Spleen (tissue), 11 donors: ENCODE measurements around the gene SLC47A1. TPM values are rescaled to one million over a fixed set of nuclear protein-coding genes. Genes with fewer than 3 reads are reported as not detected.

Source experiments
- DNase-seq: peaks from one replicate; pipeline ENCODE4 v3.0.0-alpha.2; 2020
- H3K27ac ChIP-seq, 8 donors: fragments of 200-600 bp; sonication (generic) in 7 of 8; 1 replicate in 4 of 8; 2 replicates in 4 of 8; pipeline versions ENCODE4 v1.5.0 to v1.8.0; 2016 to 2021; ENCODE audit warnings: inconsistent platforms in 4 of 8, mild to moderate bottlenecking in 4 of 8, moderate library complexity in 1 of 8
- H3K27me3 ChIP-seq, 7 donors: fragments of 200-600 bp; sonication (generic) in 6 of 7; replicated peaks in 1 of 7; 1 replicate in 4 of 7; 2 replicates in 3 of 7; pipeline versions ENCODE4 v1.5.0 to v1.8.0; 2016 to 2021; ENCODE audit warnings: inconsistent platforms in 3 of 7, mild to moderate bottlenecking in 1 of 7
- H3K36me3 ChIP-seq, 6 donors: fragments of 200-600 bp; sonication (generic) in 5 of 6; 1 replicate in 4 of 6; 2 replicates in 2 of 6; pipeline versions ENCODE4 v1.5.0 to v1.8.0; 2016 to 2021; ENCODE audit warnings: inconsistent platforms in 2 of 6
- H3K4me1 ChIP-seq, 6 donors: fragments of 200-600 bp; sonication (generic) in 5 of 6; 1 replicate in 3 of 6; 2 replicates in 3 of 6; pipeline versions ENCODE4 v1.5.0 to v1.8.0; 2016 to 2021; ENCODE audit warnings: inconsistent platforms in 3 of 6
- H3K4me3 ChIP-seq, 8 donors: fragments of 200-600 bp; sonication (generic) in 7 of 8; 1 replicate in 4 of 8; 2 replicates in 4 of 8; pipeline versions ENCODE4 v1.5.0 to v1.8.0; 2016 to 2021; ENCODE audit warnings: inconsistent platforms in 4 of 8, mild to moderate bottlenecking in 4 of 8, moderate library complexity in 2 of 8
- H3K9me3 ChIP-seq, 8 donors: fragments of 200-600 bp; sonication (generic) in 7 of 8; 1 replicate in 4 of 8; 2 replicates in 4 of 8; pipeline versions ENCODE4 v1.5.0 to v1.8.0; 2016 to 2021; ENCODE audit warnings: inconsistent platforms in 4 of 8
- CTCF ChIP-seq, 11 experiments: fragments of 200-600 bp in 7 of 11; fragments of 450-650 bp in 4 of 11; sonication (generic) in 4 of 11; IDR thresholded peaks in 8 of 11; conservative IDR thresholded peaks in 3 of 11; 1 replicate in 7 of 11; 2 replicates in 4 of 11; pipeline versions ENCODE4 v1.4.0 to v1.8.0; 2016 to 2021; ENCODE audit warnings: antibody characterized with exemption in 11 of 11, inconsistent platforms in 4 of 11, mild to moderate bottlenecking in 1 of 11
- POLR2A ChIP-seq, 3 donors: fragments of 450-650 bp; IDR thresholded peaks; one replicate each; pipeline ENCODE4 v1.5.1; 2017; ENCODE audit warnings: antibody characterized with exemption in 3 of 3, mild to moderate bottlenecking in 1 of 3
- POLR2AphosphoS5 ChIP-seq, 3 donors: sonication (generic); formaldehyde crosslinking; IDR thresholded peaks; one replicate each; pipeline ENCODE4 v1.5.1; 2017; ENCODE audit warnings: antibody characterized with exemption in 3 of 3
- WGBS, 5 donors: extraction: QIAGEN DNeasy Blood & Tissue Kit in 3 of 5; methylation state at CpG; one replicate each; pipeline versions ENCODE4 v1.1.5 to v1.1.7; 2013 to 2018; 5-methylcytosine and 5-hydroxymethylcytosine counted together
- intact Hi-C: fragments of 100-400 bp; cut with DNase I; formaldehyde crosslinking; loops from one replicate; pipeline ENCODE4 v1.15.0; 2023; ENCODE audit warnings: low total_unique reads
- polyA plus RNA-seq, 3 donors: library from polyadenylated mRNA; stranded (reverse); fragments of 200-250 nt; gene quantifications; one replicate each; pipeline ENCODE4 v1.2.1, GENCODE V29; 2013
- total RNA-seq, 7 donors: library from RNA; depleted of rRNA in 3 of 7; stranded (reverse); fragments of >200 nt in 3 of 7; fragmentation: NEBNext Ultra II Directional in 4 of 7; extraction: Animal tissue kit (Norgen Biotek cat#: 25700) in 4 of 7; gene quantifications; one replicate each; pipeline versions ENCODE4 v1.1.0 to v1.2.1, GENCODE V29; 2016 to 2021
- donor health status: healthy with polysubstance abuse.
- donor health status: DM: no; HTN: no; CAD: no; lungs with moderate emphysema.
- donor health status: DM: no; HTN: no; CAD: no.
- donor health status: Bipolar disorder and iron deficiency.
- donor health status: healthy.
- donor health status: DM: no; HTN: no; CAD: no.
- donor health status: DM: yes; HTN: yes; CAD: no.

SLC47A1 gene
- total and polyA plus RNA-seq, 10 donors: 1.2 to 23.0 (median 5.6) TPM

GRCh38 chr17:19610311-19610710, 76.7 kb downstream of the SLC47A1 start:
- 31 to 57% (median 45%) methylated on average over 2 of the region's 2 CpGs for WGBS, 5 donors
- intact Hi-C loops: no loop called here
- no peak for DNase-seq
- H3K27ac ChIP-seq: peak overlapping the region in 1 of 8 donors; percentile 1
- TF ChIP-seq CTCF (IDR thresholded peaks at IDR 0.05 in 8 of 11, conservative IDR thresholded peaks at IDR 0.05 in 3 of 11): no peak
- no peak for TF ChIP-seq POLR2AphosphoS5 (IDR thresholded peaks at IDR 0.05)
- no peak for TF ChIP-seq POLR2A (IDR thresholded peaks at IDR 0.05)
- no peak overlapping the region for H3K4me3 ChIP-seq
- H3K36me3 ChIP-seq: no peaks in the 10 kb centered on the region
- H3K4me1 ChIP-seq: peaks cover 0 to 12% (median 4%) of the 10 kb centered on the region in 6 donors
- no peaks in the 10 kb centered on the region for H3K27me3 ChIP-seq
- H3K9me3 ChIP-seq: no peaks in the 10 kb centered on the region

GRCh38 chr17:19610879-19611278, 77.2 kb downstream of the SLC47A1 start:
- H3K27me3 ChIP-seq: no peaks in the 10 kb centered on the region
- TF ChIP-seq POLR2A (IDR thresholded peaks at IDR 0.05): no peak
- no peak for TF ChIP-seq CTCF (IDR thresholded peaks at IDR 0.05 in 8 of 11, conservative IDR thresholded peaks at IDR 0.05 in 3 of 11)
- TF ChIP-seq POLR2AphosphoS5 (IDR thresholded peaks at IDR 0.05): no peak
- intact Hi-C loops: no loop called here

GRCh38 chr17:19613979-19614378, 80.3 kb downstream of the SLC47A1 start:
- no peak for DNase-seq
- Histone ChIP-seq H3K4me3 (no peak overlapping the region), H3K27me3 (no peaks in the 10 kb centered on the region), H3K36me3 (no peaks in the 10 kb centered on the region), H3K27ac (no peak overlapping the region), H3K4me1 (peaks cover 0 to 12% (median 4%) of the 10 kb centered on the region in 6 donors), H3K9me3 (peaks cover 8 to 24% (median 22%) of the 10 kb centered on the region in 8 donors)
- 86 to 95% (median 88%) methylated on average over 10 of the region's 10 CpGs for WGBS, 5 donors
- intact Hi-C loops: no loop called here
- TF ChIP-seq CTCF (IDR thresholded peaks at IDR 0.05 in 8 of 11, conservative IDR thresholded peaks at IDR 0.05 in 3 of 11): no peak
- TF ChIP-seq POLR2A (IDR thresholded peaks at IDR 0.05): no peak
- no peak for TF ChIP-seq POLR2AphosphoS5 (IDR thresholded peaks at IDR 0.05)

More at GRCh38 chr17:19610879-19611278, 77.2 kb downstream of the SLC47A1 start:
- 61 to 84% (median 74%) methylated on average over 5 of the region's 5 CpGs for WGBS, 5 donors
- H3K27ac ChIP-seq: peak overlapping the region in 3 of 8 donors; percentile 1 to 29 (median 16)
- H3K9me3 ChIP-seq: no peaks in the 10 kb centered on the region
- no peak for DNase-seq
- H3K36me3 ChIP-seq: no peaks in the 10 kb centered on the region
- peaks cover 0 to 12% (median 4%) of the 10 kb centered on the region in 6 donors for H3K4me1 ChIP-seq
- H3K4me3 ChIP-seq: no peak overlapping the region

GRCh38 chr17:19614900-19615299, 81.2 kb downstream of the SLC47A1 start:
- 92 to 96% (median 94%) methylated on average over 4 of the region's 4 CpGs for WGBS, 5 donors
- H3K27ac ChIP-seq: no peak overlapping the region
- no peaks in the 10 kb centered on the region for H3K36me3 ChIP-seq
- H3K4me3 ChIP-seq: no peak overlapping the region
- DNase-seq: no peak
- H3K27me3 ChIP-seq: no peaks in the 10 kb centered on the region
- H3K4me1 ChIP-seq: peaks cover 0 to 12% (median 4%) of the 10 kb centered on the region in 6 donors
- H3K9me3 ChIP-seq: peaks cover 10 to 33% (median 31%) of the 10 kb centered on the region in 8 donors
- intact Hi-C loops: no loop called here
- TF ChIP-seq POLR2A (IDR thresholded peaks at IDR 0.05): no peak
- no peak for TF ChIP-seq CTCF (IDR thresholded peaks at IDR 0.05 in 8 of 11, conservative IDR thresholded peaks at IDR 0.05 in 3 of 11)
- no peak for TF ChIP-seq POLR2AphosphoS5 (IDR thresholded peaks at IDR 0.05)
